Retinal pigment epithelial cell (primary cell): ENCODE measurements around the gene CENPVL1.
"Not testable (repeated sequence)": the region's sequence is repeated elsewhere in the genome, so short reads cannot be mapped to it uniquely, and the experiment has no call there.

Experiments used
- DNase-seq: peaks from one replicate; pipeline ENCODE4 v3.0.0-alpha.2; 2010; ENCODE audit warnings: low read depth
- H3K4me3 ChIP-seq: 2 replicates; pipeline ENCODE4 v1.5.1; 2011; ENCODE audit warnings: mild to moderate bottlenecking, low read length, control low read depth, moderate library complexity
- CTCF ChIP-seq: conservative IDR thresholded peaks from 2 replicates; pipeline ENCODE4 v1.5.1; 2011; ENCODE audit warnings: low read depth, low read length, control low read depth, inconsistent platforms

Gene CENPVL1

GRCh38 chrX:51710277-51711164 is at the start of gene CENPVL1:
TSS of gene CENPVL1 (plus strand) at chrX:51710512. CDS start at chrX:51710512, 0 bp downstream.
- DNase-seq = not testable (repeated sequence)

GRCh38 chrX:51665981-51666380 is 44.3 kb upstream of the CENPVL1 start:
- H3K4me3 ChIP-seq = no peak overlapping the region
- DNase-seq = no peak
- TF ChIP-seq CTCF = no peak

More at GRCh38 chrX:51710277-51711164, at the start of gene CENPVL1:
- not testable (repeated sequence) for H3K4me3 ChIP-seq

- not testable (repeated sequence) for DNase-seq, H3K4me3 ChIP-seq
These were observed 30.5 kb upstream of the CENPVL1 start for GRCh38 chrX:51679689-51680433.

- DNase-seq, H3K4me3 ChIP-seq: not testable (repeated sequence)
These were observed 28.2 kb upstream of the CENPVL1 start for GRCh38 chrX:51681808-51682719.

- not testable (repeated sequence) for DNase-seq, H3K4me3 ChIP-seq
These were observed 27.6 kb upstream of the CENPVL1 start, which contains the start of gene CENPVL2 for GRCh38 chrX:51682720-51683062. TSS of gene CENPVL2 (minus strand) at chrX:51682831. CDS start at chrX:51682831, 0 bp downstream.

GRCh38 chrX:51694254-51694653 is 16.1 kb upstream of the CENPVL1 start:
- H3K4me3 ChIP-seq = no peak overlapping the region
- no peak for DNase-seq
- no peak for TF ChIP-seq CTCF

- no peak overlapping the region for H3K4me3 ChIP-seq
- no peak for TF ChIP-seq CTCF
- no peak for DNase-seq
These were observed 12.9 kb upstream of the CENPVL1 start for GRCh38 chrX:51697397-51697796.

- DNase-seq, H3K4me3 ChIP-seq: not testable (repeated sequence)
These were observed 2.8 kb downstream of the CENPVL1 start for GRCh38 chrX:51712943-51713647.

- H3K4me3 ChIP-seq = no peak overlapping the region
- no peak for DNase-seq
- no peak for TF ChIP-seq CTCF
These were observed 17.9 kb downstream of the CENPVL1 start for GRCh38 chrX:51728202-51728601.
